OCI-LY3 (cell line): ENCODE data around the gene ERVV-1.

Experiments
- H2AFZ ChIP-seq: fragments of 200-600, 300-600 bp; shearing (Covaris generic); 2 replicates; pipeline ENCODE4 v1.6.0; 2014; ENCODE audit warnings: antibody characterized with exemption, low read depth, low read length
- H3K27ac ChIP-seq: fragments of 200-600, 300-600 bp; sonication (generic); 2 replicates; pipeline ENCODE4 v1.5.1; 2014; ENCODE audit warnings: mild to moderate bottlenecking, low read length, moderate library complexity, mixed read lengths
- H3K27me3 ChIP-seq: fragments of 200-600, 300-600 bp; sonication (generic); 2 replicates; pipeline ENCODE4 v1.6.1; 2014; ENCODE audit warnings: low read depth, low read length, mixed read lengths
- H3K36me3 ChIP-seq: fragments of 200-600, 300-600 bp; sonication (generic); replicated peaks from 2 replicates; pipeline ENCODE3; 2014; ENCODE audit warnings: low read depth, low read length, mixed read lengths
- H3K4me1 ChIP-seq: fragments of 300-600, 200-600 bp; sonication (generic); 2 replicates; pipeline ENCODE4 v1.6.1; 2014; ENCODE audit warnings: low read length, mixed read lengths
- H3K4me2 ChIP-seq: fragments of 200-600, 300-600 bp; sonication (generic); 2 replicates; pipeline ENCODE4 v1.6.1; 2014; ENCODE audit warnings: low read length, mixed read lengths
- H3K4me3 ChIP-seq: fragments of 300-600, 200-600 bp; sonication (generic); 2 replicates; pipeline ENCODE4 v1.5.1; 2014; ENCODE audit warnings: antibody characterized with exemption, mild to moderate bottlenecking, low read length, moderate library complexity
- H3K79me2 ChIP-seq: fragments of 300-600, 200-600 bp; shearing (Covaris generic); 2 replicates; pipeline ENCODE4 v1.6.1; 2014; ENCODE audit warnings: mild to moderate bottlenecking, low read length, mixed read lengths
- H3K9ac ChIP-seq: fragments of 300-600, 200-600 bp; shearing (Covaris generic); 2 replicates; pipeline ENCODE4 v1.6.0; 2014; ENCODE audit warnings: mild to moderate bottlenecking, low read length, moderate library complexity
- H3K9me3 ChIP-seq: fragments of 200-600, 300-600 bp; shearing (Covaris generic); 2 replicates; pipeline ENCODE4 v1.6.1; 2014; ENCODE audit warnings: low read length, mixed read lengths; ENCODE audit not compliant: insufficient read depth
- H4K20me1 ChIP-seq: fragments of 200-600, 300-600 bp; sonication (generic); 2 replicates; pipeline ENCODE4 v1.6.1; 2016; ENCODE audit warnings: low read length, mixed read lengths; ENCODE audit not compliant: insufficient read depth
- CTCF ChIP-seq: fragments of 200-600, 300-600 bp; sonication (generic); IDR thresholded peaks from 2 replicates; pipeline ENCODE4 v1.5.1; 2014; ENCODE audit warnings: antibody characterized with exemption, low read length, low read depth
- EZH2phosphoT487 ChIP-seq: fragments of 200-600 bp; shearing (Covaris generic); IDR thresholded peaks from 2 replicates; pipeline ENCODE4 v1.6.1; 2018; ENCODE audit warnings: antibody characterized with exemption, mixed run types, low read depth

ERVV-1 gene

GRCh38 chr19:53002479-53002878 is 11.2 kb upstream of the ERVV-1 start:
- no peaks in the 10 kb centered on the region for H4K20me1 ChIP-seq
- H3K79me2 ChIP-seq: no peaks in the 10 kb centered on the region
- peaks cover 12% of the 10 kb centered on the region for H3K4me1 ChIP-seq
- no peaks in the 10 kb centered on the region for H3K9me3 ChIP-seq
- no peak overlapping the region for H3K27ac ChIP-seq
- H3K4me3 ChIP-seq: no peak overlapping the region
- H3K27me3 ChIP-seq: no peaks in the 10 kb centered on the region
- TF ChIP-seq EZH2phosphoT487: no peak
- H2AFZ ChIP-seq: no peak overlapping the region
- H3K36me3 ChIP-seq: no peaks in the 10 kb centered on the region
- H3K4me2 ChIP-seq: no peak overlapping the region
- H3K9ac ChIP-seq: no peak overlapping the region

GRCh38 chr19:53004242-53004641 is 9.5 kb upstream of the ERVV-1 start:
- Histone ChIP-seq H3K27me3 (no peaks in the 10 kb centered on the region), H3K9me3 (peaks cover 7% of the 10 kb centered on the region), H3K4me1 (peaks cover 30% of the 10 kb centered on the region), H3K4me2 (no peak overlapping the region), H4K20me1 (no peaks in the 10 kb centered on the region), H3K4me3 (no peak overlapping the region), H2AFZ (no peak overlapping the region), H3K36me3 (peaks cover 10% of the 10 kb centered on the region), H3K27ac (no peak overlapping the region), H3K79me2 (0 out of 2 replicates have a peak, but pooled peaks cover 3% of the 10 kb centered on the region), H3K9ac (no peak overlapping the region)
- TF ChIP-seq EZH2phosphoT487 (no peak), CTCF (no peak)

GRCh38 chr19:53007200-53007599 is 6.5 kb upstream of the ERVV-1 start:
- Histone ChIP-seq H3K4me3 (peak overlapping the region; percentile 76), H3K4me1 (peaks cover 40% of the 10 kb centered on the region), H3K27ac (peak overlapping the region; percentile 93), H4K20me1 (no peaks in the 10 kb centered on the region), H3K9me3 (peaks cover 30% of the 10 kb centered on the region), H3K79me2 (0 out of 2 replicates have a peak, but pooled peaks cover 3% of the 10 kb centered on the region), H3K4me2 (peak overlapping the region; percentile 81), H3K27me3 (no peaks in the 10 kb centered on the region), H3K9ac (peak overlapping the region; percentile 77), H3K36me3 (peaks cover 38% of the 10 kb centered on the region), H2AFZ (peak overlapping the region; percentile 8)
- TF ChIP-seq CTCF: no peak
- no peak for TF ChIP-seq EZH2phosphoT487

- Histone ChIP-seq H3K79me2 (0 out of 2 replicates have a peak, but pooled peaks cover 3% of the 10 kb centered on the region), H3K4me2 (peak overlapping the region; percentile 81), H3K9ac (peak overlapping the region; percentile 77), H3K9me3 (peaks cover 30% of the 10 kb centered on the region), H3K4me3 (peak overlapping the region; percentile 76), H3K4me1 (peaks cover 40% of the 10 kb centered on the region), H4K20me1 (no peaks in the 10 kb centered on the region), H3K27ac (peak overlapping the region; percentile 93), H3K27me3 (no peaks in the 10 kb centered on the region), H2AFZ (peak overlapping the region; percentile 8), H3K36me3 (peaks cover 38% of the 10 kb centered on the region)
- TF ChIP-seq EZH2phosphoT487: no peak
These were observed 6.1 kb upstream of the ERVV-1 start for GRCh38 chr19:53007606-53008005.

GRCh38 chr19:53008061-53008778 is 5.5 kb upstream of the ERVV-1 start:
- Histone ChIP-seq H3K4me2 (peak overlapping the region; percentile 81), H3K9ac (peak overlapping the region; percentile 77), H3K9me3 (peaks cover 30% of the 10 kb centered on the region)

More at GRCh38 chr19:53008061-53008778, 5.5 kb upstream of the ERVV-1 start:
- H2AFZ ChIP-seq: no peak overlapping the region
- no peak for TF ChIP-seq EZH2phosphoT487
- TF ChIP-seq CTCF: no peak
- peak overlapping the region; percentile 93 for H3K27ac ChIP-seq
- no peaks in the 10 kb centered on the region for H3K27me3 ChIP-seq
- H4K20me1 ChIP-seq: no peaks in the 10 kb centered on the region
- peaks cover 39% of the 10 kb centered on the region for H3K36me3 ChIP-seq
- peak overlapping the region; percentile 76 for H3K4me3 ChIP-seq
- peaks cover 40% of the 10 kb centered on the region for H3K4me1 ChIP-seq
- H3K79me2 ChIP-seq: 0 out of 2 replicates have a peak, but pooled peaks cover 3% of the 10 kb centered on the region
